Tibial artery (tissue), 4 donors: ENCODE results near the gene LETM1.

Experiments used
- DNase-seq, 2 donors: peaks; one replicate each; pipeline ENCODE4 v3.0.0-alpha.2; 2019
- H3K27ac ChIP-seq, 2 donors: fragments of 200-600 bp; sonication (generic) in 1 of 2; 1 replicate in 1 of 2; 2 replicates in 1 of 2; pipeline ENCODE4 v1.5.1; 2018 to 2019; ENCODE audit warnings: mild to moderate bottlenecking in 1 of 2
- H3K27me3 ChIP-seq, 2 donors: fragments of 200-600 bp; sonication (generic) in 1 of 2; one replicate each; pipeline versions ENCODE4 v1.5.1 to v1.6.0; 2016 to 2019
- H3K36me3 ChIP-seq, 3 donors: fragments of 200-600 bp; sonication (generic) in 2 of 3; one replicate each; pipeline ENCODE4 v1.5.1; 2016 to 2019; ENCODE audit warnings: mild to moderate bottlenecking in 2 of 3
- H3K4me1 ChIP-seq, 4 donors: fragments of 200-600 bp; sonication (generic) in 2 of 4; 1 replicate in 3 of 4; 2 replicates in 1 of 4; pipeline ENCODE4 v1.5.1; 2016 to 2019
- H3K4me3 ChIP-seq, 2 donors: fragments of 200-600 bp; sonication (generic) in 1 of 2; 1 replicate in 1 of 2; 2 replicates in 1 of 2; pipeline ENCODE4 v1.5.1; 2018 to 2019; ENCODE audit warnings: mild to moderate bottlenecking in 2 of 2
- H3K9me3 ChIP-seq, 3 donors: fragments of 200-600 bp; sonication (generic) in 1 of 3; one replicate each; pipeline ENCODE4 v1.5.1; 2016 to 2019
- CTCF ChIP-seq, 2 experiments: fragments of 200-600 bp in 1 of 2; fragments of 450-650 bp in 1 of 2; IDR thresholded peaks; one replicate each; pipeline ENCODE4 v1.5.1; 2017 to 2019; ENCODE audit warnings: antibody characterized with exemption in 2 of 2, mild to moderate bottlenecking in 1 of 2, moderate library complexity in 1 of 2
- intact Hi-C: fragments of 100-400 bp; cut with DNase I; formaldehyde crosslinking; loops from one replicate; pipeline ENCODE4 v1.15.0; 2023; ENCODE audit warnings: low total_unique reads

The LETM1 gene

GRCh38 chr4:1775731-1776500 lies 80.0 kb downstream of the LETM1 start:
- TF ChIP-seq CTCF (IDR thresholded peaks at IDR 0.05) = no peak
- intact Hi-C loops = no loop called here
- H3K27me3 ChIP-seq = peaks cover 0 to 36% of the 10 kb centered on the region in 2 donors
- H3K4me1 ChIP-seq = peaks cover 0 to 8% (median 2%) of the 10 kb centered on the region in 4 donors
- H3K36me3 ChIP-seq = no peaks in the 10 kb centered on the region
- DNase-seq = no peak
- H3K4me3 ChIP-seq = no peak overlapping the region
- no peaks in the 10 kb centered on the region for H3K9me3 ChIP-seq
- H3K27ac ChIP-seq = no peak overlapping the region

- intact Hi-C loops = no loop called here
- no peak for TF ChIP-seq CTCF (IDR thresholded peaks at IDR 0.05)
- Histone ChIP-seq H3K27me3 (peaks cover 0 to 47% of the 10 kb centered on the region in 2 donors), H3K4me1 (peaks cover 0 to 9% (median 2%) of the 10 kb centered on the region in 4 donors), H3K9me3 (no peaks in the 10 kb centered on the region), H3K27ac (no peak overlapping the region), H3K4me3 (no peak overlapping the region), H3K36me3 (no peaks in the 10 kb centered on the region)
- no peak for DNase-seq
Observed at GRCh38 chr4:1773754-1774153, 82.2 kb downstream of the LETM1 start.

- peaks cover 0 to 47% of the 10 kb centered on the region in 2 donors for H3K27me3 ChIP-seq
- peaks cover 0 to 8% (median under 1%) of the 10 kb centered on the region in 4 donors for H3K4me1 ChIP-seq
- TF ChIP-seq CTCF (IDR thresholded peaks at IDR 0.05) = no peak
- no peaks in the 10 kb centered on the region for H3K9me3 ChIP-seq
- DNase-seq = no peak
- H3K4me3 ChIP-seq = no peak overlapping the region
- no peaks in the 10 kb centered on the region for H3K36me3 ChIP-seq
- intact Hi-C loops = no loop called here
- H3K27ac ChIP-seq = no peak overlapping the region
Observed at GRCh38 chr4:1772853-1773538, 83.0 kb downstream of the LETM1 start.

GRCh38 chr4:1771555-1772305 lies 84.2 kb downstream of the LETM1 start:
- no peaks in the 10 kb centered on the region for H3K36me3 ChIP-seq
- no peak for TF ChIP-seq CTCF (IDR thresholded peaks at IDR 0.05)
- no peaks in the 10 kb centered on the region for H3K9me3 ChIP-seq
- peaks cover 0 to 15% (median 9%) of the 10 kb centered on the region in 4 donors for H3K4me1 ChIP-seq
- DNase-seq = no peak
- no peak overlapping the region for H3K27ac ChIP-seq
- H3K27me3 ChIP-seq = peaks cover 0 to 56% of the 10 kb centered on the region in 2 donors
- H3K4me3 ChIP-seq = no peak overlapping the region
- intact Hi-C loops = no loop called here

GRCh38 chr4:1770791-1771231 lies 85.1 kb downstream of the LETM1 start:
- no peak for DNase-seq
- no peak overlapping the region for H3K27ac ChIP-seq
- no peak for TF ChIP-seq CTCF (IDR thresholded peaks at IDR 0.05)
- no peaks in the 10 kb centered on the region for H3K9me3 ChIP-seq
- no peaks in the 10 kb centered on the region for H3K36me3 ChIP-seq
- peaks cover 0 to 65% of the 10 kb centered on the region in 2 donors for H3K27me3 ChIP-seq
- H3K4me1 ChIP-seq = peaks cover 0 to 18% (median 11%) of the 10 kb centered on the region in 4 donors
- intact Hi-C loops = no loop called here
- H3K4me3 ChIP-seq = no peak overlapping the region
